NOMO-1 treated with DMSO at 0.1 percent for 48 hours (cell line): ENCODE data around the gene TEDC1.

Experiments
- DNase-seq: peaks from one replicate; lab custom pipeline; 2025; ENCODE audit not compliant: unreplicated experiment; lab: John Stamatoyannopoulos, UW

The TEDC1 gene

GRCh38 chr14:105473033-105473676, 17.9 kb upstream of the TEDC1 start:
- DNase-seq = no peak

- DNase-seq = peak; percentile 16
Observed at GRCh38 chr14:105473677-105474482, 17.2 kb upstream of the TEDC1 start.

GRCh38 chr14:105474483-105475268, 16.4 kb upstream of the TEDC1 start, which contains the start of gene CRIP2:
TSS of gene CRIP2 (plus strand) at chr14:105474821. CDS start at chr14:105474863, 42 bp downstream.
- DNase-seq = no peak

GRCh38 chr14:105475269-105476096, 15.6 kb upstream of the TEDC1 start:
- no peak for DNase-seq

- DNase-seq = no peak
Observed at GRCh38 chr14:105476097-105476830, 14.8 kb upstream of the TEDC1 start.

GRCh38 chr14:105476831-105477659, 14.0 kb upstream of the TEDC1 start:
- DNase-seq = no peak

- peak; percentile 35 for DNase-seq
Observed at GRCh38 chr14:105477660-105478397, 13.2 kb upstream of the TEDC1 start.

- no peak for DNase-seq
Observed at GRCh38 chr14:105478398-105479251, 12.4 kb upstream of the TEDC1 start.

GRCh38 chr14:105479431-105480158, 11.5 kb upstream of the TEDC1 start:
- no peak for DNase-seq

- DNase-seq = no peak
Observed at GRCh38 chr14:105480199-105480746, 10.8 kb upstream of the TEDC1 start.

GRCh38 chr14:105480807-105481801, 9.9 kb upstream of the TEDC1 start:
- peak; percentile 83 for DNase-seq

GRCh38 chr14:105481886-105482457, 9.1 kb upstream of the TEDC1 start:
- peak; percentile 96 for DNase-seq

- DNase-seq = no peak
Observed at GRCh38 chr14:105482486-105483110, 8.4 kb upstream of the TEDC1 start.

GRCh38 chr14:105483300-105484068, 7.6 kb upstream of the TEDC1 start:
- DNase-seq = no peak
